Jurkat, Clone E6-1 (cell line): ENCODE data around the gene C11orf54.
"Not testable (repeated sequence)": the region's sequence is repeated elsewhere in the genome, so short reads cannot be mapped to it uniquely, and the experiment has no call there.

ENCODE experiments used
- DNase-seq: peaks from one replicate; pipeline ENCODE4 v3.0.0-alpha.2; 2011; ENCODE audit warnings: low read depth, low spot score
- H3K4me3 ChIP-seq: 2 replicates; pipeline ENCODE4 v1.5.1; 2011; ENCODE audit warnings: mild to moderate bottlenecking, low read length, control low read depth, moderate library complexity

The C11orf54 gene

GRCh38 chr11:93757924-93758865, 16.7 kb downstream of the C11orf54 start:
- DNase-seq: no peak
- no peak overlapping the region for H3K4me3 ChIP-seq

DNA sequence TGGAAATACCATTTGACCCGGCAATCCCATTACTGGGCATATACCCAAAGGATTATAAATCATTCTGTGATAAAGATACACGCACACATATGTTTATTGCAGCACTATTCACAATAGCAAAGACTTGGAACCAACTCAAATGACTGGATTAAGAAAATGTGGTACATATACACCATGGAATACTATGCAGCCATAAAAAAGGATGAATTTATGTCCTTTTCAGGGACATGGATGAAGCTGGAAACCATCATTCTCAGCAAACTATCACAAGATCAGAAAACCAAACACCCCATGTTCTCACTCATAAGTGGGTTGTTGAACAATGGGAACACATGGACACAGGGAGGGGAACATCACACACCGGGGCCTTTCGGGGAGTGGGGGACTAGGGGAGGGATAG, 17.7 kb downstream of the C11orf54 start:
- H3K4me3 ChIP-seq, DNase-seq: not testable (repeated sequence)

- no peak for DNase-seq
- no peak overlapping the region for H3K4me3 ChIP-seq
Observed at GRCh38 chr11:93761910-93762309, 20.4 kb downstream of the C11orf54 start.

DNA sequence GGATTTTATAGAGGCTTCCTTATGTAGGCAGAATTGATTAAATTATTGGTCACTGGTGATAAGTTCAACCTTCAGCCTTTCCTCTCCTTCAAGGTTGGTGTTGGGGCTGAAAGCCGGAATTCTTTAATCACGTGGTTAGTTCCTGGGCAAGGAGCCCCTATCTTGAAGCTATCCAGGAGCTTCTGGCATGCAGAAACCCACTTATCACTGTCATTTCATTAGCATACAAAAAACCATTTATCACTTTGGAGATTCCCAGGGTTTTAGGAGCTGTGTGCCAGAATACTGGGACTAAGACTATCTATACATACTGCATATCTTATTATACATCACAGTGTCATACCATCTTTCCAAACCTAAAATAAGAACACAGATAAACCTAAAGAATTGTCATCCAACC, 24.1 kb downstream of the C11orf54 start:
- DNase-seq: no peak
- H3K4me3 ChIP-seq: no peak overlapping the region

DNA sequence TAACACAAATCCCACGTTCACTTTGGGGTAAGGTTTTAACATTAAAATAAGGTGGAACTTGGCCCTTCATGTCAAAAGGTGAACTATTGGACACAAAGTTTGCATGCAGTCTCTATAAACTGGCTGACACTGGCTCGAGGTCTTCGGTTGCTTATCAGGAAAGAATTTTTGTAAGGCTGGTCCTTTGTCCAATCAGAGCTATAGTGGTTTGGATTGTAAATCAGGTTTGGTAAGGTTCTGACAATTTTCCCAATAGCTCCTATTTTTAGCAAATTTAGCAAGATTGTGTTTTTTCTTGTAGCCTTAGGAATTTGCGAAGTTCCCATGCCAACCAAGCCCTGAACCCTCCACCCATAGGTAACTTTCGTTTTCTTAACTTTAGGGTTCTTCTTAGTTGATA, 25.0 kb downstream of the C11orf54 start:
- no peak overlapping the region for H3K4me3 ChIP-seq

GRCh38 chr11:93767018-93767417, 25.5 kb downstream of the C11orf54 start:
- no peak overlapping the region for H3K4me3 ChIP-seq
- no peak for DNase-seq

More for the DNA sequence above, 25.0 kb downstream of the C11orf54 start:
- DNase-seq: no peak

- H3K4me3 ChIP-seq: no peak overlapping the region
- DNase-seq: no peak
Observed at GRCh38 chr11:93770160-93770559, 28.7 kb downstream of the C11orf54 start.

DNA sequence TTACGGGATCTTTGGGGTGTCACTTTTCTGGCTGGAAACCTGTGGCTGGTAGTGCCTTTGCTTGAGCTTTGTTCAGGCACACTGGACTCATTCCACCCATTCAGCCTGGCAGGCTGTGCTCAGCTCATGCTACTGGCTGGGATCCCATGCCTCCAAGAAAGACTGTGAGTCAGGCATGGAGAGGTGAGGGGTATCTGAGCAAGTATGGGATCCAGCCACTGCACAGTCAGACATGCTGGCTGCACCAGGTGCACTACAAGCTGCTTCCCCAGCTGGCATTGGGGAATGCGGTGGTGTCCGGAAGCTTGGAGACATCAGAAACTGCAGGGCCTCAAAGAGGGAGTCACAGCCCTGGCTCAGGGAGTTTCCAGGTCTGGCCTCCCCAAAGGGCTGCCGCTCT, 30.7 kb downstream of the C11orf54 start:
- no peak overlapping the region for H3K4me3 ChIP-seq
- no peak for DNase-seq

DNA sequence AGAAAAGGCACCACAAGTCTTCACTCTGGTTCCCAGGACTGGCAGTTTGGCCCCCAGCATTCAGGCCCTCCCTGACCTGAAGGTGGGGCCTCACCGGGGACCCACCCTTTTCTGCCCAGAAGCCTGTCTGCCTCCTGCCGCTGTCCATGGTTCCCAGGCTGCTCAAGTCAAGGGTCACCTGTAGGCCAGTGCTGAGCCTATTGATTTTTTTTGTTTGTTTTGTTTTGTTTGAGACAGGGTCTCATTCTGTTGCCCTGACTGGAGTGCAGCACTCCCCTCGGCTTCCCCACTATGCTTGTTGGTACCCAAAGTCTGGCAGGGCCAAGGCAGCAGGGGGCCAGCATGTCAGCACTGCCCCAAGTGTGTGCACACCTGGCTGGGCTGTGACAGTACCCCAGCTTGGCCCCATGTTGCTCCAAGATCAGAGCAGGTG, 31.6 kb downstream of the C11orf54 start:
- no peak overlapping the region for H3K4me3 ChIP-seq

GRCh38 chr11:93773601-93774200, 32.2 kb downstream of the C11orf54 start:
- DNase-seq: no peak
- no peak overlapping the region for H3K4me3 ChIP-seq

More for the DNA sequence above, 31.6 kb downstream of the C11orf54 start:
- no peak for DNase-seq

DNA sequence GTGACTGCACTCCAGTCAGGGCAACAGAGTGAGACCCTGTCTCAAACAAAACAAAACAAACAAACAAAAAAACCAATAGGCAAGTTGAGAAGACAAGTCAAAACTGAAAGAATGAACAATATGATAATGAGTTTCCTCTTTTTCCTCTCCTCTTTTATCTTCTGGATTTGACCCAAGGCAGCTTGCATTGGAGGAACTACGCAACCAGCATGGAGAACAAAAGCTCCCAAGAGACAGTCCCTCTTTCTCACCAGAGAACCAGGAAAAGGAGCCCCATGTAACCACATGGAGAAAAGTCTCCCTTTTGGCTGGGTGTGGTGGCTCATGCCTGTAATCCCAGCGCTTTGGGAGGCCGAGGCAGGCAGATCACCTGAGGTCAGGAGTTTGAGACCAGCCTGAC, 33.1 kb downstream of the C11orf54 start:
- not testable (repeated sequence) for DNase-seq, H3K4me3 ChIP-seq

DNA sequence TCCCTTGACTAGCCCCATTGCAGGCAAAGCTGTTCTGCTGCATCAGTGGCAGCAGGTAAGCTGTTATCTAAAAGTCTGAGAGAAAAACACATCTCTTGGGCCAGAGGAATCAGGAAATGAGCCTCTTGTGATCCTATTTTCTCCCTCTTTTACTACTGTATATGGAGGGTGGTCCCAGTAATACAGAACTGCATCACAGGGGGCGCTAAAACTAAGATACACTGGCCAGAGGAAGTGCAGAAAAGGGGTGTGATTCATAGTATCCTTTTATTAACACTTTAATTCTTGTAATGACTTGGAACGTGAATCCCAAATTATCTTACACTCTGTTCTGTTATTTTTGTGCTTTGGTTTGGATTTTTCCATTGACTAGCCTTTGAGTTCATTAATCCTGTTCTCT, 33.8 kb downstream of the C11orf54 start:
- DNase-seq: no peak
- H3K4me3 ChIP-seq: no peak overlapping the region

GRCh38 chr11:93783362-93783761, 41.9 kb downstream of the C11orf54 start:
- DNase-seq: no peak
- peak overlapping the region; percentile 97 for H3K4me3 ChIP-seq

GRCh38 chr11:93783765-93784144, 42.3 kb downstream of the C11orf54 start:
- H3K4me3 ChIP-seq: peak overlapping the region; percentile 97
- no peak for DNase-seq

DNA sequence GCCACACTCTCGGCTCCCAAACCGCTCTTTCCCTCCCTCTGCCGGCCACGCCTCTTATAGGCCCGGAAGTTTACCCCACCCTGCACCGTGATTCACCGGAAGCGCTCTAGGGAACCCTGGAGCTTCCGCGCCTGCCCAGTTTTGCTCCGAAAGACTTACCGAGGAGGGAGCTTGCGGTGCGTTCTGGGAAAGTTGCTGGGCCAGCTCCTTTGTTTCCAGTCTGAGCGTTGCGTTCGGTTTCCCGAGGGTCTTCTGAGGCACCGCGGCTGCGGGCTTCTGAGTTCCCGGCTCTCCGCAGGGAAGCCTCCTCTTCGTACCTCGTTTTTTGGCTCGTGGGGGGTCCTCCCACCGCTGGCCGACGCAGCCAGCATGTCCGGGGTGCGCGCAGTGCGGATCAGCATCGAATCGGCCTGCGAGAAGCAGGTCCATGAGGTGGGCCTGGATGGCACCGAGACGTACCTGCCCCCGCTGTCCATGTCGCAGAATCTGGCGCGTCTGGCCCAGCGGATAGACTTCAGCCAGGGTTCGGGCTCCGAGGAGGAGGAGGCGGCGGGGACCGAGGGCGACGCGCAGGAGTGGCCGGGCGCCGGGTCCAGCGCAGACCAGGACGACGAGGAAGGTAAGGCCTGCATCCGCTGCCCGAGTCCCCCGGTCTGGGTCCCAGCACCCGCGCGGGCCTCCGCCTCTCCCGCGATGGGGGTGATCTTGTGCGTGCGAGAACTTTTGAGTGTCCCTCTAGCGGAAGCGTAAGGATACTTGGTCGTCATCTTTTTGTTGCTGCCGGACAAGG, 42.9 kb downstream of the C11orf54 start, which contains the start of gene MED17:
MED17 (plus strand) TSS at position 138 of the 790 bp plus-strand sequence; CDS start at position 370, 232 bp downstream.
- DNase-seq: peak; percentile 90
- H3K4me3 ChIP-seq: peak within 1 kb of the TSS; percentile 97

DNA sequence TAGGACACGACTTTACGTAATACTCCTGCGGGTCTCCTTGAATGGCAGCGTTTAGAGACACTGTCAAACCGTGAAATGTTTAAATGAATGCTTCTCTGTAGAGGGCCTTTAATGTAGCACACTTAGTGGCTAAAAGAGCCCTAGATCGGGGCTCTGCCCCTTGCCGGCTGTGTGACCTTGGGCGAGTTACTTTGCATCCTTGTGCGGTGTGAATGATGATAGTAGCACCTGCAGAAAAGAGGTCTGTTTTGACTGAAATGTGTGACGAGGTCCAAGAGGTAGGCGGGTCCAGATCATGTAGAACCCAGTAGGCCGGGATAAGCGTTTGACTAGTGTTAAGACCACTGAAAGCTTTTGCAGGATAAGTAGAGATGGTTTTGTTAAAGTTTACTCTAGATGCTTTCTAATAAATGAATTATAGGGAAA, 43.5 kb downstream of the C11orf54 start:
- peak overlapping the region; percentile 97 for H3K4me3 ChIP-seq
- no peak for DNase-seq

GRCh38 chr11:93791493-93791892, 50.0 kb downstream of the C11orf54 start:
- no peak for DNase-seq
- H3K4me3 ChIP-seq: no peak overlapping the region

DNA sequence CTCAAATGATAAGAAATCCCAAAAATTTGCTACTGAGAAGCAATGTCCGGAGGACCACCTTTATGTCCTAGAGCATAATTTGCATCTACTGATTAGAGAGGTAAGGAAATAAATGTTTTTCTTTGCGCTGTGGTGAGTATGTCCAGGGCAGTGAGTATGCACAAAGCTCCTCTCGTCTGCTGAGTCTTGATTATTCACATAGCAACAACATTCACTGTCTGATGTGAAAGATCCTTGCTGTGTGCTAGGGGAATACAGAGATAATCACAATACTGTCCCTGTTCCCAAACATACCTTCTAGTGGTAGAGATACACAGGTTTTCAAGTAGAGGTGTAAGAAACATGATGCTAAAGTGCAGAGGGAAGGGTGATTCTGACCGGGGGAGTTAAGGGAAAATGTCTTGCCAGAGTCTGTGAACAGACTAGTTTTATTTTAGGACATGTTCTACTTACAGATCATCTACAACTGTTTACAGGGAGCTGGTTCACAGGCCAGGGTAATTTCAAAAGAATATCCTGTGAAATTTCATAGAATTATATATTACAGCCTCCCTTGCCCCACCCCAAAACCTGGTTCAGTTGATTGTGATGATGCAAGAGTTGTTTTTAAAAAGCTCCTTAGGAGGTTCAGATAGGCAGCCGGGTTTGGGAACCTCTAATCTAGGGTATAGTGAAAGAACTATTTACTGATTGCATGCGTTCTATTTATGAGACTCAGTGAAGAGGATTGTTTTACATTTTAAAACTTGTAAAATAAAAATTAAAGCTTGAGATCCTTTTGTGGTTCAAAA, 55.2 kb downstream of the C11orf54 start:
- H3K4me3 ChIP-seq: no peak overlapping the region
- DNase-seq: no peak

DNA sequence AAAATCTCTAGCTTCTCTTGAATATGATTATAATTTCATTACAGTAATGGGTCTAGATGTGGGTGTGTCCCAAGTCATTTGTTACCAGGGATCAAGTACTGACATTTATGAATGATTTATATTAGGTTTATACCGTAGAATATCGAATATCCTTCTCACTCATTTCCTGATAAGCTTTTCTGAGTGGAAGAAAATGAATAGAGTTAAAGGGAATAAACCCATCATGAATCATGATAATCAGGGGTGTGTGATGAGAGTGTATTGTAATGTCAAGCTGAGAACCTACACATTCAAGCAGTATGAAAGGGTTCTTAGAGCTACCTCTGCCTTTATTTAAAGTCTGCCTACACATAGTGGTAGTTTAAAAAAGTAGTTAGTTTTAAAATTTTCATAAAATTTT, 59.9 kb downstream of the C11orf54 start:
- DNase-seq: no peak
- no peak overlapping the region for H3K4me3 ChIP-seq
